K562 (cell line): Measurements from ENCODE around the gene ABAT. TPM values are rescaled to one million over a fixed set of nuclear protein-coding genes. Genes with fewer than 3 reads are reported as not detected.

Source experiments
- ATAC-seq: fragments of 200-7000 bp; cut with Tn5 transposase; 3 replicates; pipeline ENCODE4 v1.9.1; 2020; ENCODE audit warnings: moderate library complexity
- BruUV-seq: library from RNA; stranded (reverse); fragments of 400-500 nt; replicated peaks from 2 replicates; lab custom pipeline; 2021; lab: Mats Ljungman, UMichigan
- CTCF ChIA-PET: fragments of 300-600 bp; formaldehyde crosslinking; extraction: SDS; loops from one replicate; lab custom pipeline; 2021; ENCODE audit warnings: low intra/inter-chr PET ratio; lab: Yijun Ruan, JAX
- POLR2A ChIA-PET: fragments of 300-600, 350-650 bp; sonication (Branson Sonifier 250); formaldehyde crosslinking; extraction: SDS; loops from one replicate; lab custom pipeline; 2021; ENCODE audit warnings: antibody characterized with exemption, inconsistent platforms; lab: Yijun Ruan, JAX
- DNase-seq, 4 experiments: peaks; one replicate each; pipeline versions ENCODE4 v3.0.0 to v3.0.0-alpha.2; 2011 to 2018; ENCODE audit warnings: low spot score in 3 of 4, mixed read lengths in 3 of 4; ENCODE audit errors: extremely low read depth in 1 of 4
- FAIRE-seq: peaks from 2 replicates; lab custom pipeline; 2011; peaks lifted over from hg19 to GRCh38; lab: Jason Lieb, UNC
- H2AFZ ChIP-seq: 2 replicates; pipeline ENCODE4 v1.6.0; 2011; ENCODE audit warnings: low read depth, low read length, control low read depth, inconsistent platforms
- H3K27ac ChIP-seq: fragments of 200-600 bp; 3 replicates; pipeline ENCODE4 v1.8.0; 2011; ENCODE audit warnings: low read depth, mild to moderate bottlenecking, control low read depth, inconsistent platforms, low read length, moderate library complexity, mixed read lengths; ENCODE audit errors: extremely low read depth
- H3K27me3 ChIP-seq, 2 experiments: fragments of 300-600 bp in 1 of 2; 2 replicates in 1 of 2; 3 replicates in 1 of 2; pipeline versions ENCODE4 v1.6.0 to v1.8.0; 2011; ENCODE audit warnings: inconsistent platforms in 2 of 2, low read length in 2 of 2, mild to moderate bottlenecking in 1 of 2, mixed read lengths in 1 of 2, moderate library complexity in 1 of 2; ENCODE audit not compliant: control insufficient read depth in 2 of 2, insufficient read depth in 2 of 2
- H3K36me3 ChIP-seq: fragments of 300-600 bp; 3 replicates; pipeline ENCODE4 v1.8.0; 2011; ENCODE audit warnings: mild to moderate bottlenecking, low read length, inconsistent platforms; ENCODE audit not compliant: control insufficient read depth, insufficient read depth
- H3K4me1 ChIP-seq, 2 experiments: fragments of 200-600 bp in 1 of 2; replicated peaks in 1 of 2; 2 replicates in 1 of 2; 3 replicates in 1 of 2; pipeline versions ENCODE4 v1.5.1 to v1.8.0; 2011; ENCODE audit warnings: inconsistent platforms in 2 of 2, low read length in 2 of 2, mild to moderate bottlenecking in 1 of 2, mixed read lengths in 1 of 2, moderate library complexity in 1 of 2; ENCODE audit not compliant: control insufficient read depth in 2 of 2, insufficient read depth in 2 of 2
- H3K4me2 ChIP-seq: 2 replicates; pipeline ENCODE4 v1.6.1; 2011; ENCODE audit warnings: low read length, control low read depth, inconsistent platforms, mixed read lengths; ENCODE audit not compliant: insufficient read depth
- H3K4me3 ChIP-seq: fragments of 200-600 bp; sonication (generic), shearing (Covaris generic); 2 replicates; pipeline ENCODE4 v1.5.1; 2016; ENCODE audit warnings: control low read depth, inconsistent platforms
- H3K79me2 ChIP-seq: fragments of 200-600 bp; 3 replicates; pipeline ENCODE4 v1.8.0; 2011; ENCODE audit warnings: low read length, inconsistent platforms; ENCODE audit not compliant: control insufficient read depth, insufficient read depth
- H3K9ac ChIP-seq, 2 experiments: 2 replicates each; pipeline versions ENCODE4 v1.6.0 to v1.6.1; 2011; ENCODE audit warnings: low read depth in 2 of 2, low read length in 2 of 2, control low read depth in 1 of 2, inconsistent platforms in 1 of 2, mild to moderate bottlenecking in 1 of 2, mixed read lengths in 1 of 2; ENCODE audit not compliant: insufficient read depth in 1 of 2
- H3K9me1 ChIP-seq: one replicate; pipeline ENCODE4 v1.6.0; 2011; ENCODE audit warnings: inconsistent platforms, mild to moderate bottlenecking, low read length, moderate library complexity; ENCODE audit not compliant: control insufficient read depth, insufficient read depth
- H3K9me3 ChIP-seq: replicated peaks from 2 replicates; pipeline ENCODE4 v1.5.1; 2011; ENCODE audit warnings: low read depth, low read length, inconsistent platforms; ENCODE audit not compliant: control insufficient read depth, insufficient read depth
- H4K20me1 ChIP-seq: replicated peaks from 2 replicates; pipeline ENCODE4 v1.6.1; 2011; ENCODE audit warnings: low read length, inconsistent platforms, mixed read lengths; ENCODE audit not compliant: control insufficient read depth, insufficient read depth
- ARNT ChIP-seq, 2 experiments: fragments of 450-650 bp; IDR thresholded peaks; 2 replicates each; pipeline ENCODE4 v1.6.1; 2016; ENCODE audit warnings: mild to moderate bottlenecking in 1 of 2
- RB1 ChIP-seq: fragments of 450-650 bp; IDR thresholded peaks from 2 replicates; pipeline ENCODE4 v1.6.1; 2017; ENCODE audit warnings: low read depth, mild to moderate bottlenecking
- SETDB1 ChIP-seq: IDR thresholded peaks from one replicate; pipeline ENCODE4 v1.6.1; 2012; ENCODE audit warnings: low read length, control low read depth, inconsistent platforms
- YBX1 ChIP-seq: fragments of 450-650 bp; IDR thresholded peaks from 2 replicates; pipeline ENCODE4 v1.7.1; 2016; ENCODE audit warnings: mild to moderate bottlenecking
- ZBTB40 ChIP-seq, 2 experiments: fragments of 450-650 bp in 1 of 2; sonication (generic) in 1 of 2; formaldehyde crosslinking in 1 of 2; IDR thresholded peaks; 2 replicates each; pipeline versions ENCODE4 v1.7.1 to v1.9.0; 2016 to 2022; ENCODE audit warnings: inconsistent platforms in 1 of 2, mild to moderate bottlenecking in 1 of 2, missing genetic modification reagents in 1 of 2
- ZNF124 ChIP-seq: sonication (generic); formaldehyde crosslinking; IDR thresholded peaks from 2 replicates; pipeline ENCODE4 v1.8.1; 2022; ENCODE audit warnings: missing genetic modification reagents
- ZNF584 ChIP-seq: fragments of 200-800 bp; sonication (Bioruptor generic); IDR thresholded peaks from 2 replicates; pipeline ENCODE4 v1.6.1; 2016; ENCODE audit warnings: low read depth, mild to moderate bottlenecking, missing genetic modification characterization, missing compliant biosample characterization
- ZSCAN29 ChIP-seq: fragments of 450-650 bp; IDR thresholded peaks from 2 replicates; pipeline ENCODE4 v1.6.1; 2017
- WGBS: fragments of 100-300 bp; shearing (Covaris generic); methylation state at CpG from one replicate; pipeline ENCODE4 v1.1.6; 2016; ENCODE audit warnings: low coverage, mixed read lengths; ENCODE audit not compliant: insufficient coverage; ENCODE audit errors: missing lambda C conversion rate; 5-methylcytosine and 5-hydroxymethylcytosine counted together
- in situ Hi-C: fragments of 300-500 bp; cut with MboI; formaldehyde crosslinking; loops from 4 replicates; pipeline ENCODE4 v1.15.0; 2018; ENCODE audit warnings: inconsistent platforms, mixed read lengths
- intact Hi-C: fragments of 100-400 bp; cut with micrococcal nuclease; formaldehyde crosslinking; loops from 2 replicates; pipeline ENCODE4 v1.14.2; 2022
- polyA plus RNA-seq, 8 experiments: library from polyadenylated mRNA; depleted of rRNA in 4 of 8; stranded (reverse) in 5 of 8; unstranded in 3 of 8; fragments of >200 nt; fragmentation: Nextera tagmentation in 2 of 8; fragmentation: Illumina TruSeq in 1 of 8; extraction: Ambion mirVana in 2 of 8; extraction: Trizol in 1 of 8; gene quantifications; 2 replicates each; pipeline versions ENCODE4 v1.2.1 to v1.2.3, GENCODE V29; 2011 to 2014; ENCODE audit warnings: inconsistent platforms in 1 of 8, missing spikeins in 1 of 8
- total RNA-seq, 7 experiments: library from RNA; depleted of rRNA in 6 of 7; stranded (reverse); fragments of >200 nt in 6 of 7; fragmentation: Illumina TruSeq in 2 of 7; extraction: Trizol in 2 of 7; gene quantifications; 2 replicates each; pipeline versions ENCODE4 v1.2.1 to v1.2.3, GENCODE V29; 2011 to 2021; ENCODE audit warnings: low replicate concordance in 1 of 7

ABAT gene
- total and polyA plus RNA-seq, 9 of the 15 experiments (the other 6 are each of a cell fraction or from before 2014, with no cell fraction given): 0.01 to 0.49 (median 0.10) TPM

GRCh38 chr16:8697965-8698364, 23.5 kb downstream of the ABAT start:
- Histone ChIP-seq H3K4me3 (no peak overlapping the region), H3K79me2 (no peaks in the 10 kb centered on the region), H3K36me3 (no peaks in the 10 kb centered on the region), H3K27me3 (peaks cover 24 to 50% of the 10 kb centered on the region in 2 experiments), H4K20me1 (no peaks in the 10 kb centered on the region; the same call in 1 of the 2 replicates), H2AFZ (no peak overlapping the region), H3K27ac (no peak overlapping the region), H3K4me1 (no peaks in the 10 kb centered on the region), H3K4me2 (no peak overlapping the region), H3K9ac (no peak overlapping the region), H3K9me3 (no peaks in the 10 kb centered on the region), H3K9me1 (no peaks in the 10 kb centered on the region)
- no peak for DNase-seq
- ATAC-seq: no peak
- 3% methylated on average over 2 of the region's 3 CpGs for WGBS
- POLR2A ChIA-PET: no interaction called here
- no peak for FAIRE-seq
- no TSS peak for BruUV-seq
- CTCF ChIA-PET: no interaction called here
- TF ChIP-seq ARNT (IDR thresholded peaks at IDR 0.05) (no peak), ZNF584 (CRISPR knock-in tag) (no peak), ZSCAN29 (no peak)
- in situ Hi-C loops: no loop called here
- intact Hi-C loops: no loop called here

- intact Hi-C loops: no loop called here
- in situ Hi-C loops: no loop called here
- H4K20me1 ChIP-seq: no peaks in the 10 kb centered on the region
- DNase-seq (no peak), ATAC-seq (no peak), FAIRE-seq (no peak)
- H3K27ac ChIP-seq: no peak overlapping the region
- H3K4me3 ChIP-seq: no peak overlapping the region
- no peak overlapping the region for H3K4me2 ChIP-seq
- peaks cover 4 to 20% of the 10 kb centered on the region in 2 experiments; a peak in 3 of 5 replicates for H3K27me3 ChIP-seq
- H3K9me3 ChIP-seq: no peaks in the 10 kb centered on the region
- no TSS peak for BruUV-seq
- no peaks in the 10 kb centered on the region for H3K36me3 ChIP-seq
- 4% methylated on average over 2 of the region's 2 CpGs for WGBS
- ChIA-PET CTCF (no interaction called here), POLR2A (interaction anchor here (0.6 kb wide), 1 partner anchor 390 kb away, joined by 3 read pairs; no protein-coding TSS in a partner anchor)
- no peak overlapping the region for H3K9ac ChIP-seq
- no peaks in the 10 kb centered on the region for H3K4me1 ChIP-seq
- no peaks in the 10 kb centered on the region for H3K79me2 ChIP-seq
- H3K9me1 ChIP-seq: no peaks in the 10 kb centered on the region
- no peak overlapping the region for H2AFZ ChIP-seq
- no peak for TF ChIP-seq ZNF124 (CRISPR knock-in tag)
- no peak for TF ChIP-seq YBX1
- TF ChIP-seq ZBTB40 (IDR thresholded peaks at IDR 0.05): peak; percentile 89
- TF ChIP-seq ZBTB40 (CRISPR knock-in tag; IDR thresholded peaks at IDR 0.05): peak; percentile 60; the same call in 1 of the 2 replicates
- TF ChIP-seq SETDB1: no peak
- no peak for TF ChIP-seq RB1
These were observed 29.3 kb downstream of the ABAT start for GRCh38 chr16:8703693-8704092.
